ENCODE results near the gene ST3GAL6. TPM values are rescaled to one million over a fixed set of nuclear protein-coding genes. Genes with fewer than 3 reads are reported as not detected.
A peak's percentile ranks its signal among the peaks of the same experiment; 100 is the strongest.

The ST3GAL6 gene
- total RNA-seq, 1 experiment from 2014 or later, result not detected

DNA sequence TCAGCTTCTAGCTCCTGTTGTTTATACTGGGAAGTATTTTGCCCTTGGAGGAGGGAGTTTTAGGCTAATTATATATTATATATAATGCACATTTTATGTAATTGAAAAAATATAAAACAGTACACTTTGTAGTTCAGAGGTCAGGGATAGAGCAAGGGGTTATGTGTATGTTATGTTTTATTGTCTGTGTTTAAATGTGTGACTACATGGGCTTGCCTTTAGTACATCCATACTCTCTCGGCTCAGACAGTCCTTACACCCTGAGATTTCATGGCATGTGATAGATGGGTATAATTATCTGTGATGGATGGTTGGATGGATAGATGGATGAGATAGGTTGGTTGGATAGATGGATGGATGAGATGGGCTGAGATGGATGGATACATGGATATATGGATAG, 17.4 kb upstream of the ST3GAL6 start:
- Histone ChIP-seq H3K9me3 (replicated peaks) (no peaks in the 10 kb centered on the region), H3K4me1 (replicated peaks) (no peaks in the 10 kb centered on the region), H3K36me3 (no peaks in the 10 kb centered on the region), H3K27ac (no peak overlapping the region), H3K4me3 (no peak overlapping the region), H3K27me3 (replicated peaks) (peaks cover 5% of the 10 kb centered on the region; the same call in 1 of the 2 replicates)
- DNase-seq (ENCODE audit: low read depth in 1 of 2, low spot score in 2 of 2), result no peak

DNA sequence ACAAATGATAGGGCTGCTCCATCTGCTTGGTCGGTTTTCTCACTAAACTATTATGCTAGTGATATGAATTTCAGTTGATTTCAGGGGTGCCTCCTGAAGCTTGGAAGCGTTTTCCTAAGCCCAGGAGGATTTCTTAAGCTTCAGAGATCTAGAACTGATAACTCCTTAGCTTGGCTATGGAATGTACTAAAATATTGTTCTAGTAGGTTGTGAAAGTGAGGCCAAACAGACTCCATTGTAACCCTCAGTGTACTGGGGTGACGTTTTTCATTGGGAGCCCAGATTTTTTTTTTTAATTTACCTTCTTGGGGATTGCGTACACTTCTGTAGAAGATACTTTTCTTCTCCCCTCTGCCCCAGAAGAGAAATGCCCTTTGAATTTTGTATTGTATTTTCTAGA, 17.0 kb upstream of the ST3GAL6 start:
- Histone ChIP-seq H3K36me3 (no peaks in the 10 kb centered on the region), H3K4me1 (replicated peaks) (no peaks in the 10 kb centered on the region), H3K9me3 (replicated peaks) (no peaks in the 10 kb centered on the region), H3K4me3 (no peak overlapping the region), H3K27me3 (replicated peaks) (peaks cover 5% of the 10 kb centered on the region; the same call in 1 of the 2 replicates), H3K27ac (no peak overlapping the region)
- no peak for DNase-seq (ENCODE audit: low read depth in 1 of 2, low spot score in 2 of 2)

DNA sequence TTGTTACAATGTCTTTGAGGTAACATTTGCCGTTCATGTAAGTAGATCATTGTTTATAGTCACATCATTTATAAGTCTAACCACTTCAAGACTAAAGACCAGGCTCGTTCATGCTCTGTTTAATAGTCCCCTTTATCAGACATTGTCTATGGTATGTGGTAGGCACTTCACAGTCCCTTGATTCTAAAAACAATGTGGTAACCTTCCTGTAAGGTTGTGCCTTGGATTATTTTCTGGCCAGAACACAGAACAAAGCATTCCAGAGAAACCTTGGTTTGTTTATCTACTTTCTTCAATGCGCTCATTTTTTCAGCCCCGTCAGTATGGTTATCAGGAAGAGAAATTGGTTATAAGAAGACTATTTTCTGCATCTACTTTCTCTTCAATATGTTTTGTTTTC, 16.3 kb upstream of the ST3GAL6 start:
- peak in 1 of 2 experiments; percentile 3 for DNase-seq (ENCODE audit: low read depth in 1 of 2, low spot score in 2 of 2)
- Histone ChIP-seq H3K27ac (no peak overlapping the region), H3K4me1 (replicated peaks) (no peaks in the 10 kb centered on the region), H3K9me3 (replicated peaks) (no peaks in the 10 kb centered on the region), H3K4me3 (no peak overlapping the region), H3K36me3 (no peaks in the 10 kb centered on the region), H3K27me3 (replicated peaks) (peaks cover 5% of the 10 kb centered on the region; the same call in 1 of the 2 replicates)

DNA sequence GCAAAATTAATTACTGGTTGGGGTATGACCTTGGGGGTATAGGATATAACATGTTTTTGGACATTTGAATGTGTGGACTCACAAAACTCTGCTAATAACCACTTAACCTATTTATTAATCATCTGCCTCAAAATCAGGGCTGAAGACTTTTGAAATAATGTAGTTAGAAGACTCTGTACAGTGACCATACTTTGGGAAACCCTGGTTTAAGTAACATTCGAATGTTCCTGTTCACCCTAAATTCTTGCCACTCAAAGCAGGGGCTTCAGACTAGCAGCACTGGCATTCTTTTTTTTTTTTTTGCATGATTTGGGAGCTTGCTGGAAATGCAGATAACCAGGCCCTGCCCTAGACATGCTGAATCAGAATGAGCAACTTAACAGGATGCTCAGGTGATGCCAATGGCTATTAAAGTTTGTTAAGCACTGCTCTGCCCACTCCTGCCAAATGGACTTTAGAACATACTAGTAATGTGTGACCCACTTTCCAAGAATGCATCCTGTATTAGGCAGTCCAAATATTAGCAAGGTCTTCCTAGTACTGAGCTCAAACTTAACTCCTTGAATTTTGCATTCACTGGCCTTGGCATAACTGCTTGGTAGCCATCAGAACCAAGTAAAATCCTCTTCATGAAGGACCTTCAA, 12.7 kb upstream of the ST3GAL6 start:
- H3K27ac ChIP-seq, result no peak overlapping the region
- H3K27me3 ChIP-seq (replicated peaks), result peaks cover 21% of the 10 kb centered on the region; the same call in 1 of the 2 replicates
- no peaks in the 10 kb centered on the region for H3K9me3 ChIP-seq (replicated peaks)
- H3K36me3 ChIP-seq, result no peaks in the 10 kb centered on the region
- H3K4me1 ChIP-seq (replicated peaks), result no peaks in the 10 kb centered on the region
- DNase-seq (ENCODE audit: low read depth in 1 of 2, low spot score in 2 of 2), result no peak
- H3K4me3 ChIP-seq, result no peak overlapping the region

DNA sequence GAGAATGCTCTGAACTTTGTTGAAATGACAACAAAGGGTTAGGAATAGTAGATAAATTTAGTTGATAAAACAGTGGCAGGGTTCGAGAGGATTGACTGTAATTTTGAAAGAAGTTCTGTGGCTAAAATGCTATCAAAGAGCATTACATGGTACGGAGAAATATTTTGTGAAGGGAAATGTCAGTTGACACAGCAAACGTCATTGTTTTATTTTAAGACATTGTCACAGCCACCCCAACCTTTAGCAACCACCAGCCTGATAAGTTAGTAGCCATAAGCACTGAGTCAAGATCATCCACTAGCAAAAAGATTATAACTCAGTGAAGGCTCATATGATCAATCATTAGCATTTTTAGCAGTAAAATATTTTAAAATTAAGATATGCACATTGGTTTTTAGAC, 8.7 kb upstream of the ST3GAL6 start:
- H3K4me1 ChIP-seq (replicated peaks), result no peaks in the 10 kb centered on the region
- no peak overlapping the region for H3K27ac ChIP-seq
- H3K9me3 ChIP-seq (replicated peaks), result no peaks in the 10 kb centered on the region
- no peak overlapping the region for H3K4me3 ChIP-seq
- H3K27me3 ChIP-seq (replicated peaks), result peaks cover 19% of the 10 kb centered on the region; the same call in 1 of the 2 replicates
- DNase-seq (ENCODE audit: low read depth in 1 of 2, low spot score in 2 of 2), result no peak
- no peaks in the 10 kb centered on the region for H3K36me3 ChIP-seq

DNA sequence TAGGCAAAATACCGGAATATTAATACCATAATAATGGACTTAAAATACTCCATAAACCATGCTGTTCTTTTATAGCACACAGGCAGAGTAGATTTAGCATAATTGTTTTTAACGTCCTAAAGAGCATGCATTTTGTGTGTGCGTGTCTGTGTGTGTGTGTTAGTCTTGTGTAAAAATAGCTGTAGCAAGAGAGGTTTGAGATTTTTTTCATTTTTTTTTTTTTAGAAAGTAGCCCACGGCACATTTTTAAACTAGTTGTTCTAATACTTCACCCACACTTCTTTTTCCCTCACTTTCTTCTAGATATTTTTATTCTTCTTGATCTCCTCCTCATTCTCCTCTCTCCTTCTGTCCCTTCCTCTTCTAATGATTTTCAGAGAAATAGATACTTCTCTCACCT, 7.5 kb upstream of the ST3GAL6 start:
- Histone ChIP-seq H3K36me3 (no peaks in the 10 kb centered on the region), H3K4me3 (no peak overlapping the region), H3K27me3 (replicated peaks) (peaks cover 19% of the 10 kb centered on the region; the same call in 1 of the 2 replicates), H3K27ac (no peak overlapping the region), H3K9me3 (replicated peaks) (no peaks in the 10 kb centered on the region), H3K4me1 (replicated peaks) (no peaks in the 10 kb centered on the region)
- no peak for DNase-seq (ENCODE audit: low read depth in 1 of 2, low spot score in 2 of 2)

DNA sequence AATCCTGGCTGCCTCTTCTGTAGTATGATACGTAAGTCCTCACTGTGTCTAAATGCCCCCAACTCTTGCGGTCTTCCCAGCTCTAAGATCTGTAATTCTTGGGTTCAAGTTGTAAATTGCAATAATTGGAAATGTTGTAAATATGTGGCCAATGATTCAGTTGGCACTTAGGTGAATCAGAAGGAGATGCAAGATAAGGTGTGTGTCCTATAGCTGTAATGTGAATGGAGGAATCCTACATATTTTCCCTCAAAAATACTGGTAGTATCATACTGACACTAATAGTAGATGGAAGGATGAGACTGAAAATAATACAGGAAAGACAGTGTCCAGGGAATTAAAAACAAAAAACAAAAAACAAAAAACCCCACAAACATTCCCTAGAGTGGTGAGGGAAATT, 3.5 kb upstream of the ST3GAL6 start:
- Histone ChIP-seq H3K36me3 (no peaks in the 10 kb centered on the region), H3K27me3 (replicated peaks) (peaks cover 5% of the 10 kb centered on the region; the same call in 1 of the 2 replicates), H3K4me3 (no peak overlapping the region), H3K9me3 (replicated peaks) (no peaks in the 10 kb centered on the region), H3K4me1 (replicated peaks) (no peaks in the 10 kb centered on the region), H3K27ac (no peak overlapping the region)
- DNase-seq (ENCODE audit: low read depth in 1 of 2, low spot score in 2 of 2), result no peak

DNA sequence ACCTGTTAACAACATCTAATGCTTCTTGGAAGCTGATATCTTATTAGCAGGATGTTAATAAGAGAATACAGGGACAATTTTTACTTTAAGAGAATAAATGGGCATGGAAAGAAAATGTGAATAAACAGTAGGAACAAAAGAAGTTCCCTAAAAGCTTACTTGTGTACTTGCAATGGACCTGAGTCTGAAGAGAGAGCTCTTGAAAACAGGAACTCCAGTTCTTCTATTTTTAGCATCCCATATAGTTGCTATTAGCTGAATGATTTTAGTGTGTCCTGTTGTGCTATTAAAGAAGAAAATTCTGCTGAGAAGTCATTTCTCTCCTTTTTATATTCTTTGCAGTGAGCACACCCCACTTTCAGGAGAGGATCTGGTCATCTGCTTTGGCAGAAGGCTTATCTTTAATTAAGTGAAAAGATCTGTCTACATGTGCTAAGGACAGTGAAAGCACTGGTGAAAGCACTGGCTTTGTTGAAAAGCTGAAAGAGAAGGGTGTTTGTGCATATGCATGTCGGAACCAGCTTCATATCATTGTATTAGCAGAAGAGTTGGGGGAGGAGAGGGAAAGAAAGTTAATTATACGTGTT, 1.4 kb upstream of the ST3GAL6 start:
- H3K4me1 ChIP-seq (replicated peaks), result no peaks in the 10 kb centered on the region

DNA sequence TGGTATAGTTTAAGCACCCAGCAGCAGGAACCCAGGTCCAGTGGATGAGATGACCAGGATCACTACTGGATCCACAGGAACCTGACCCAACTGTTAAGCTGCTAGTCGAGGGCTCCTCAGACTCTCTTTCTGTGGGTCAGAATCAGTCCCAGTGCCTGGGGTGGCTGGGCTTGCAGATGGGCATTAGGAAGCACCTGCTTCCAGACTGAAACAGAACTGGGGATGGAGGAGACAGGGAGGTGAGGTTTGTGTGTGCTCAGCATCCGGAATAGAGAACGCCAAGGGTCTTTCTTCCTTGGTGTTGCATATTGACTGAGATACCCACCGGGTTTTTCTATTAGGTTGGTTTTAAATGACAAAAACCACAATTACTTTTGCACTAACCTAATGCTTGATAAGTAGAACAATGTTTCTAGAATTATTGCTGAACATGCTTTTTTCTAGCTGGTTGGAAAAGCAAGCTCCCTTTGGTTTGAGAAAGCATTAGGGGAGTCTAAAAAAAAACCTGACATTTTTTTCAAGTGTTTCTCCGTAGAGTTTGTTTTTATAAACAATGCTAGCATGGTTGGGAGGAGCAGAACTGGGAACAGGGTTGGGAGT, 779 bp downstream of the ST3GAL6 start:
- no peaks in the 10 kb centered on the region for H3K4me1 ChIP-seq (replicated peaks)

More for the DNA sequence above, 1.4 kb upstream of the ST3GAL6 start:
- H3K27ac ChIP-seq, result no peak overlapping the region
- no peak overlapping the region for H3K4me3 ChIP-seq
- no peaks in the 10 kb centered on the region for H3K36me3 ChIP-seq
- no peak for DNase-seq (ENCODE audit: low read depth in 1 of 2, low spot score in 2 of 2)
- no peaks in the 10 kb centered on the region for H3K9me3 ChIP-seq (replicated peaks)
- H3K27me3 ChIP-seq (replicated peaks), result peaks cover 6% of the 10 kb centered on the region

DNA sequence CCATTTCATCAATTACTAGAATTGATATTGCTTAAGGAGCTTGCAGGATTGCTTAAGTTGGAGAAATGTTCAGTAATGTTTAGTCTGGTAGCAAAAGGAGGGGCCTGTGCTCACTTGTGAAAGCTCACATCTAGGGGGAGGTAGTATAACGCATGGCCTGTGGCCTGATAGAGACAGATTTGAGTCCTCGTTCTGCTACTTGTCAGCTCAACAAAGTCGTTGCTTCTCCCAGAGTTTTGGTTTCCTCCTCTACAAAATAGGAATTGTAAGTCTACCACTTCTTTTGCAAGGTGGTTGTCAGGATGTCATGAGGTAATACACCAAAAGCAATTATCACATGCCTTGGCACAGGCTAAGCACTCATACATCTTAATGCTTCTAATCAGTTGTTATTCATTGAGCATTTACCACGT, 1.3 kb downstream of the ST3GAL6 start:
- no peak overlapping the region for H3K4me3 ChIP-seq
- DNase-seq (ENCODE audit: low read depth in 1 of 2, low spot score in 2 of 2), result no peak
- no peaks in the 10 kb centered on the region for H3K9me3 ChIP-seq (replicated peaks)
- no peaks in the 10 kb centered on the region for H3K4me1 ChIP-seq (replicated peaks)
- H3K27ac ChIP-seq, result no peak overlapping the region
- no peaks in the 10 kb centered on the region for H3K36me3 ChIP-seq
- H3K27me3 ChIP-seq (replicated peaks), result peaks cover 11% of the 10 kb centered on the region

More for the DNA sequence above, 779 bp downstream of the ST3GAL6 start:
- Histone ChIP-seq H3K9me3 (replicated peaks) (no peaks in the 10 kb centered on the region), H3K36me3 (no peaks in the 10 kb centered on the region), H3K27me3 (replicated peaks) (peaks cover 6% of the 10 kb centered on the region), H3K4me3 (no peak overlapping the region), H3K27ac (no peak overlapping the region)
- no peak for DNase-seq (ENCODE audit: low read depth in 1 of 2, low spot score in 2 of 2)

DNA sequence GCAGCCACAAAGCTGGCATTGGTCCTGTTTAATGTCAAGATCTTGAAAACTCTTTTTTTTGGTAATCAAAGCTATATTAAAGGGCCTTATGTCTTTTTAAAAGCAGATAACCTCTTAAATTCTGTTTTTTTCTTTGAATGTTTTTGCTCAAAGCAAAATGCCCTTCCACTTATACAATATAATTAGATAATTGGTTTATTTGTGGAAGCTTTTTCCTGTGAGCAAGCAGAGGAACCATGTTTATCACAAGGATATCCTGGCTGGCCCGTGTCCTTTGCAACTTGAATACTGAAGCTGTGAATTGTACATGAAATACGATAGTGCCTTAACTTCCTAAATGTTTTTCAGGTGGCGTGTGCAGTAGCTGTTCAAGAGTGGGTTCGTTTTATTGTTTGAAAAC, 2.6 kb downstream of the ST3GAL6 start:
- H3K9me3 ChIP-seq (replicated peaks), result no peaks in the 10 kb centered on the region
- H3K4me3 ChIP-seq, result no peak overlapping the region
- no peaks in the 10 kb centered on the region for H3K36me3 ChIP-seq
- H3K4me1 ChIP-seq (replicated peaks), result no peaks in the 10 kb centered on the region
- no peak for DNase-seq (ENCODE audit: low read depth in 1 of 2, low spot score in 2 of 2)
- no peak overlapping the region for H3K27ac ChIP-seq
- peaks cover 12% of the 10 kb centered on the region for H3K27me3 ChIP-seq (replicated peaks)

DNA sequence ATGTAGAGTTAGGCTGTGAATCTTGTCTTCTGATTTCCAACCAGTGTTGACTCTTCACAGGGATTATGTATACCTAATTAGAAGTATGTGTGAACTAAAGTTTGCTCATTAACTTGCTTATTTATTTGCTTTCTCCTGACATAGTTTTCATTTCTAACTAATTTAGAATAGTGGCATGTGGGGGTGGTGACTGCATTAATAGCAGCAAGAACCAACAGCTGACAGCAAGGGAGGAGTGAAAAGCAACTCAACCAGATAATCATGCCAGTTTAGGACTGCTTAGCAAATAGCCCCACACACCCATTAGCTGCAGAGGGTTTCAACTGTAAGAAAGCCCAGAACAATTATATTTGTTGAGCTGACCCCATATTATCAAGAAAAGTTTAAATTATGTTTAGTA, 3.8 kb downstream of the ST3GAL6 start:
- Histone ChIP-seq H3K27me3 (replicated peaks) (peaks cover 13% of the 10 kb centered on the region), H3K4me1 (replicated peaks) (no peaks in the 10 kb centered on the region), H3K9me3 (replicated peaks) (no peaks in the 10 kb centered on the region), H3K36me3 (no peaks in the 10 kb centered on the region), H3K27ac (no peak overlapping the region), H3K4me3 (no peak overlapping the region)
- DNase-seq (ENCODE audit: low read depth in 1 of 2, low spot score in 2 of 2), result no peak

DNA sequence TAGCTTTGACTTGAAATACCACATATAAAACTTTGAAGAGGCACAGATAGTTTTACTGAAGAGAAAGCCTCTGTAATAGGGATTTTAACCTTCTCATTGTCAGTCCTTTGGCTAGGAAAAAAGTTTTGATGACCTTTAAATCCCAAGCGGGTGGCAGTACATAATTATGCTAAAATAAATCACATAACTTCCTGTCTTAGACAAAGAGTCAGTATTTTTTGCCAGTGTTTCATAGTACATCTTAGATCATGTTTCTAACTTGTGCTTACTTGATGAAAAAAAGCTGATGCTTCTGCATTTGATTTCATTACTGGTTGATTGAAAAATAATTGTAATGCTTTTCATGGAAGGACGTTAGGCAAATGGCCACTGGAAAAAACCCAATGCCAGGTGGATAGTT, 5.8 kb downstream of the ST3GAL6 start:
- no peaks in the 10 kb centered on the region for H3K4me1 ChIP-seq (replicated peaks)
- no peak overlapping the region for H3K27ac ChIP-seq
- no peaks in the 10 kb centered on the region for H3K36me3 ChIP-seq
- no peaks in the 10 kb centered on the region for H3K9me3 ChIP-seq (replicated peaks)
- no peak for DNase-seq (ENCODE audit: low read depth in 1 of 2, low spot score in 2 of 2)
- peaks cover 18% of the 10 kb centered on the region for H3K27me3 ChIP-seq (replicated peaks)
- H3K4me3 ChIP-seq, result no peak overlapping the region

DNA sequence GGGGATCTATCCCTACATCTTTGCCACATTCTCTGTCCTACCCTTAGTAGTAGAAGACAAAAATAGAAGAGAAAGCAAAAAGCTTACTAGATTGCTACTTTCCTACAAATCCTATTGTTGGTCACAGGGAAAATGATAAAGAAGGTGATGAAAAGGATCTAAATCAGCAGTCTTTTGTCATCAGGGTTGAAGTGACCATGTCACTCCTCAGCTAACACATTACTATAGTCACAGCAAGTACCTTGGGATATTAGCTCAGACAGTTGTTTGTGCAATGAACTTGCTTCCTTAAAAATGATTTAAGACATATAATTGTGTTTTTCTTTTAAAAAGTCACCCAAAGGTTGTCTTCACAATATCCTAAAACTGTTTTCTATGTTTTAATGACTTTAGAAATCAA, 6.3 kb downstream of the ST3GAL6 start:
- Histone ChIP-seq H3K27me3 (replicated peaks) (peaks cover 18% of the 10 kb centered on the region), H3K4me1 (replicated peaks) (no peaks in the 10 kb centered on the region), H3K9me3 (replicated peaks) (no peaks in the 10 kb centered on the region), H3K27ac (no peak overlapping the region), H3K36me3 (no peaks in the 10 kb centered on the region), H3K4me3 (no peak overlapping the region)
- no peak for DNase-seq (ENCODE audit: low read depth in 1 of 2, low spot score in 2 of 2)
